AG20443 (cell line): ENCODE data around the gene CD5L.

Experiments
- DNase-seq: peaks from one replicate; pipeline ENCODE4 v3.0.0; 2012; ENCODE audit warnings: low spot score, mixed read lengths

The CD5L gene

DNA sequence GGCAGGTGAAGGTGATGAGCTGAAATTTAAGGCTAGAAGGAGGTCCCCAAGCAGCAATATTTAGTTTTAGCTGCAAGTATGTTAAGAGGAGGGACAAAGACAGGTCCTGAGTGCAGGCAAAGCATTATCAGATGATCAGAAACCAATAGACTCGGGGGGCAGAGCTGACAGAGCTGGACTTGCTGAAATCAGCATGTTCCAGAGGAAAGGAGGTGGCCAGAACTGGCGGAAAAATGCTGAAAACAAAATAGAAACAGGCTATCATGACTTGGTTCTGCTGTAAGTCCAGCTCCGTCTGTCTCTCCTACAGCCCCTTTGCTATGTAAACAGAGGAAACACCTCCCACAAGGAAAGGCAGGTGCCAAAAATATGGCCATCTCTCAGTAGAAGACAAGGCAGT is at the start of gene CD5L:
CD5L (minus strand) TSS at position 101 of the 400 bp plus-strand sequence. CDS start 107 bp downstream, outside the sequence.
- no peak for DNase-seq

DNA sequence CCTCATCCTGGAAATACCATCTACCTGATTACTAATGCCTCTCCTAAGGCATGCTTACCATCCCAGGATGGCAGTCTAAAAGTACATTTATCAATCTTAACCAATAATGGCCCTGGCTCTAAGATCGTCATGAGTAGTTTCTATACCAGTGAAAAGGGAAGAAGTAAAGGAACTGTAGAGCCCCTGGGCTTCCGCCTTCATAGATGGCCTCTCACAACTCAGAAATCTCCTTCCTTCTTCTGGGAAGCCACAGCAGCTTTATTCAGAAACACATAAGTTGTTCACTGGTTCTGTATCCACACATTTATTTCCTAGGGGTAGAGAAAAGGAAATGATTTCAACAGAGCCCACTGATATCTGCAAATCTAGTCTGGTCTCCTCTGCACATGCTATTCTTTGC is 41.0 kb upstream of the CD5L start:
- DNase-seq = no peak

DNA sequence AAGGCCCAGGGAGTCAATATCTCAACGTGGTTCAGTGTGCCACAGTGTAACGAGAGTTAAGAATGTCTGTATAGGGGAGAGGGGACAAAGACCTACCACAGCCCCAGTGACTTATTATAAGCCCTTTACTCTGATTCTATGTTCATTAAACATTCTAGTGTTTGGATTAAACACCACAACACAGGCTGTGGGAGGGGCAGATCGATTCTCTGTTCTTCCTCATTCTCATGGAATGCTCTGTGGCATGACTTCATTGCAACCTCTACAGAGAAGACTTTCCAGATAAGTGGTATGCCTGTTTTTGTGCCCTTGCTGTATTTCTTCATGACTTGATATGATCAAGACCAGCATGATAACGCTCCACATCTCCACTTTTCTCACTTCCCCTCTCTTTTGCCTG is 39.0 kb upstream of the CD5L start:
- DNase-seq = no peak

DNA sequence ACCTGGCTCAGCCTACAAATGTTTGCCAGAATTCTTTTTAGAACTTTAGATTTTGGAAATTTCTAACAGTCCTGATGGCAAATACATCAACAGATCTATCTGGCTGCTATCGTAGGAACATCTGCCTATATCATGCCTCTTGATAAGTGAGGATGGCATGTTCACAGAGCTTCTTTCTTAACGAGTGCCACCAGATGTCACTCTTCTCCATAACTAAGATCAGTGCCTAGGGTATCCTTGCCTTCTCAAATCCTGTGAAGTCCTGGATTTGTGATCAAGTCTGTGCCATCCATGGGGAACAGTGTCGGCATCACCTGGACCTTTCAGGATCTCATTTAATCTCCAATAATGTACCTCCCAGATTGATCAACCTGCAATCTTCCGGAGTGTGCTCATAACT is 36.5 kb upstream of the CD5L start:
- peak; percentile 37 for DNase-seq

DNA sequence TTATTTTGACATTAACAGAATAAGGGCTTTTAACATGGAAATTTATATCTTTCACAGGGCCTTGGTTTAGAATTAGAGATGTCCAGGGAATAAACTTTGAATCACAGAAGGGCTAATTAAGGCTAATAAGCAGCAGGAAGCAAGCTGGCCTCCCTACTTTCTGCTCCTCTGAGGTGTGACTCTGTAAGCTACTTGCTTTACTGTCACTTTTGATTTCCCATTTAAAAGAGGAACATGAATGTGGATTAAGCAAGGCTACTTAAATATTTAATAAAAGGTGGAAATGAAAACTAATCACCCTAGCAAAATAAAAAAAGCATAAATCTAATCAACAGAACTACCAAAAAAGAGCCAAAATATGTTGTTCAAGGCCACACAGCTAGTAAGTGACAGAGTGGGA is 28.9 kb upstream of the CD5L start:
- DNase-seq = no peak

DNA sequence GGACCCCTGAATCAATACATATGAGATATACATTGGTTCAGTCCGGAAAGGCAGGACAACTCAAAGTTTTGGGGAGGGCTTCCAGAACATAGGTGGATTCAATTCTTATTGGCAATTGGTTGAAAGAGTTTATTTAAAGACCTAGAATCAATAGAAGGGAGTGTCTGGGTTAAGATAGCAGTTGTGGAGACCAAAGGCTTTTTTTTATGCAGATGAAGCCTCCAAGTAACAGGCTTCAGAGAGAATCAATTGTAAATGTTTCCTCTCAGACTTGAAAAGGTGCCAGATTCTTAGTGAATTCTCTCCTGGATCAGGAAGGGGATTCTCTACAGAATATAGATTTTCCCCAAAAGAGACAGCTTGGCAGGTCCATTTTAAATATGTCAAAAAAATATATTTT is 27.0 kb upstream of the CD5L start:
- DNase-seq = no peak

DNA sequence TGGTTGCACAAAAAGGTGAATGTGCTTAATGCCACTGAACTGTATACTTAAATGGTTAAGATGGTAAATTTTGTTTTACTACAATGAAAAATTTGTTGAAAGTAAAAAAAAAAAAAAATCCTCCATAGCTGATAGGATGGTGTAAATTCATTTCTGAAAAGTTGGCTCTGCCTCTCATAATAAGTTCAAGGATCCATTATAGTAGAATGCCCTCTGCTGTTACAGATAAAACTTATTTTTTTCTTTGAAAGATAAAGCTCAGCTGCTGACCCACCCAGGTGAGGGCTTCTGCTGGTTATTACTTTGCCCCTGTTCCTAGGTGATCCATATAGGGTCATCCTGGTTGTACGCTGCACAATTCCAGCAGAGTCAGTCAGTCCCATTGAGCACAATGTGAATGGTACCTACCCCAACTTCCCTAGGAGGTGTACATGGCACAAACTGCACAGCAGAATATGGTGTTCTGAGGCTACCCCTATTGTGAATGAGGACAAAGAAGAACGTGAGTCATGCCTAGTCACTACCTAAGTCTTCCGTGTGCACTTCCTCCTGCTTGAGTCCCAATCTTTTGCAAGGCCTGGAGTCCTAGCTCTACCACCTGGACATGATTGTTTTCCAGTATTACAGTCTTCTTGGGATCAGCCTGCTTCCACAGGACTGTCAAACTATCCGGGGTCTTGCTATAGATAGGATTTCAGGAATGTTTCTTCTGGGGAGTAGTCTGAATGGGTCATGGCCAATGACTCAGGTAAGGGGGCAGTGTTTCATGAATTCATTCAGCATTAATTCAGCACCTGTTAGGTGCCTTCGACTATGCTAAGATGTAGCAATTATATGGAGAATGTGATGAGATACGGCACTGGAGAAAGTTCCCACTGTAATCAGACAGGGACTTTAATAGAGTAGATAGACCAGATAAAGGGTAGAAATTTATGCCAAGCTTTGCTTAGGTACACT is 20.8 kb upstream of the CD5L start:
- DNase-seq = no peak

DNA sequence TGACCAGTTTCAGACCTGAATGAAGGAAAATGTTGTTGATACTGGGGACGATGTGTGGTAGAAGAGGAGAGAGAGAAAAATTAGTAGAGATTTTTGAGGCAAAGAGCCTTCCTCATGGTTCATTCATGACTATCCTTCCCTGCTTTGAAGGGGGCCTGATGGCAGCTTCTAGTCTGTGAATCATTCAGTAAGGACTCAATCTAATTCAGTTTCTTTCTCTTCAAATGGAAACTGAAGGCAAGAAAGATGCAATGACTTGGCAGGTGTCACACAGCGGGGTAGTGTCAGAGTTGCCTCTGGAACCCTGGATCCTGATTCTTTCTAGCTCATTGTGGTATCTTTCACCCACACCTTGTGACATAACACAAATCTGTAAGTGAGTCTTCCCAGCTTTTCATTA is 14.9 kb upstream of the CD5L start:
- DNase-seq = no peak

DNA sequence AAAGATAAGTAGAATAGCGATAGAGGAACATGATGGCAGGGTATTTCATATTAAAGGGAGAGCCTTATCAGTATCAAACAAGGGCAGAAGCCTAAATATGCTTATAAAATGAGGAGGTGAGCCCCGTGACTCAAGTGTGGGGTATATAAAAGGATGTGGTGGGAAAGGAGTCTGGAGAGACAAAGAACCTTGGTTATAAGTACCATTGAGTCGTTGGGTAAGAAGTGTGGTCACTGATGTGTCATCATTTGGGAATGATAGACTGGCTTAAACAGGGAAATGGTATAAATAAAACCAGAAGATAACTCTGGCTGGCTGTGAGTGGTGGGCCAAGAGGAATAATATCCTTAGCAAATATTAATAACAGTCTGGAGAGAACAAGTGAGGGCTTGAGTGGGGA is 10.9 kb upstream of the CD5L start:
- DNase-seq = no peak

DNA sequence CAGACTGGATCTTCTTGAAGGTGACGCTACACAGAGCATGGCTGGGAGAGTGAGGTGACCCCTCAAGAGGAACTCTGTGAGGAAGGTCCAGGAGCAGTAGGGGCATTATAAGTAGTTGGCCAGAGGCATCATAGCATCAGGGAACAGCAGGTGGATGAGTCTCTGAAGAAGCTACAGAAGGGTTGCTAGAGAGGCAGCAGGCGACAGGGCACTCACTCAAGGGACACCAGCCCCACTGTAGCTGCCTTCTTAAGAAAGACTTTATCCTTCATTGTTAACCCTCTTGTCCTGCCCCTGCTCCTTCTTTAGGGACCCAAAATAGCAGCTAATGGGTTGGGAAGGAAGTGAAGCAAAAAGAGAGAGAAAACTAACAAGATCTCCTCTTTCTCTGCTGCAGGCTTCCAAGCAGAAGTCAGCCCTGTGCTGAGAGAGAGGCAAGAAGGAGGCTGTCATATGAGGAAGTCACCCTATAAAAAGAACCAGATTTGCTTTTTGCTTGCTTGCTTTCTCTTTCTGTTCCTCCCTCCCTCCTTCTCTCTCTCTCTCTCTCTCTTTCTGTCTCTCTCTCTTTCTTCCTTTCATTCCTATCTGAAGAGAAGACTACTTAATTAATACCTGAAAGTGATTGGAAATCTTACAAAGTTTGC is 7.7 kb upstream of the CD5L start:
- no peak for DNase-seq

DNA sequence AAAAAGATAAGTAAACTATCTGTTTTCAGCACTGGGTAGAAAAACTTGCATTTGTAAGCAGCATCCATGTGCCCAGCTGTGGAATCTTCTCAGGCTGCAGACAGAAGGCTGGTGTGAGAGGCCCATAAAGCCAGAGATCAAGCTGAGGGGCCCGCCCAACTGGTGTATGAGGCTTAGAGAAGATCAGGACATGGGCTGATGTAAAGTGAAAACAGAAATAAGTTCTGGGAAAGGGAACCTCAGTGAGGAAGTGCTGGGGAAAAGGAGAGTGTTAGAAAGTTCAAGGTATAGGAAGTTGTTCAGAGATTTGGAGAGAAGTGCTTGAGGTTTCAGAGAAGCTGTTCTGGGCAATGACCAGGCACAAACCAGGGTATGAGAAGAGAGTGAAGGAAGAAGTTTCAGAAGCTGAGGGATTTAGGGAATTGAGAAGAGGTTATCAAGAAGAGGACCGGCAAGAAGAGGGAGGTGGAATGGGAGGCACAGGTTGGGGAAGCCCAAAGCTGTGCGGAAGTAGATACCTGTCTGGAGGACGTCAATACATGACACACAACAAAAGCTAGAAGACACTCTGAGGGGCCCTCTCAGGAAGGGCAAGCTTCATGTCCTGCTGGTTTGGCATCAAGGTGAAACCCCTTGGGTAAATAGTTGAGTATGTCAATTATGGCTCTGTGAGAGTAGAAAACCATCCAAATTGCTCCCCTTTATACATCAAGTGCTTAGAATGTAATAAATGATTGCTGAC is 2.7 kb upstream of the CD5L start:
- DNase-seq = no peak

DNA sequence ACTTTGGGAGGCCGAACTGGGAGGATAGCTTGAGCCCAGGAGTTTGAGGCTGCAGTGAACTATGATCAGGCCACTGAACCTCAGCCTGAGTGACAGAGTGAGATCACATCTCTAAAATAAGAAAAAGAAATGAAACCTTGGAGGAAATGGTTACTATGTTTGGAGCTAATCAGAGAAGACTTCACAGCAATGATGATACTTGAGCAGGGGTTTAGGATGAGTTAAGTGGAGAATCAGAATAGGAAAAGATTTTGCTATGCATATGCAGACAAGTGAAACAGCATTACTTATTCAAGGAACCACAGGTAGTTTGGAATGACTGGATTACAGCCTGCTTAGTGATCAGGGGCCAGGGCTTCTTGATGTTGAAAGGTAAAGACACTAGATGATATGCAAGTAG is 1.3 kb upstream of the CD5L start:
- no peak for DNase-seq

DNA sequence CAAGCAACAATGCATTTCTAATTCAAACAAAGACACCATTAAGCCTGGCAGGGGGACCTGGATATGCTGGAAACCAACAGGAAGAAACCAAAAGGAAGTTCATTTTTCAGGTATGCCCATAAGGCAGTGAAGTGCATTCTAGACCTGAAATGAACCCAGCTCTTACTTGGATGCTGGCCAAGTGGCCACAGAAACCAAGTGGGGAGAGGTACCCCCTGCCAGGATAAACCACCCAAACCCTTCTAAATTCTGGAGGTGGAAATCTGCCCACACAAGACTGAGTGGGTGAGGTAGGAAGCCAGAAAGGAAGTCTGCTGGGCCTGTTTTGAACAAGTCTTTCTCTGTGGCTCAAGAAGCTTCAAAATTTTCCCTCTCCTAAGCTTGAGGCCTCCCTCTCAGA is 2.6 kb downstream of the CD5L start:
- no peak for DNase-seq

DNA sequence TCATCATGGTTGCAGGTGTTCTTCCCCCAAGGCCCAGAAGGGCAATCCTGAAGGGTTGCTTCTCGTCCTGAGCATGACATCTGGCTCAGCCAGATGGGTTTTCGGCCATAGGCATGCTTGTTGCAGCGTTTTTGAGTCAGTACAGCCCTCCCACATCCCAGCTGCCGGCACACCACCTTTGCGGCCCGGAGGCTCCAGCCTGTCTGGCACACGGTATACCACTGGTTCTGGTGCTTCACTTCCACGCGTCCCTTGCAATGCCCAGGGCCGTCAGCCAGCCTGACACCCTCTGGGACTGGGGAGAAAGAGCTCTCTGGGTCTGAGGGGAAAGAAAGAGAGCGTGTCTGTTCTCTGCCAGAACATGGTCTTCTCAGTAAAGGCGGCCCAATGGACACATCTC is 7.2 kb downstream of the CD5L start:
- DNase-seq = no peak

DNA sequence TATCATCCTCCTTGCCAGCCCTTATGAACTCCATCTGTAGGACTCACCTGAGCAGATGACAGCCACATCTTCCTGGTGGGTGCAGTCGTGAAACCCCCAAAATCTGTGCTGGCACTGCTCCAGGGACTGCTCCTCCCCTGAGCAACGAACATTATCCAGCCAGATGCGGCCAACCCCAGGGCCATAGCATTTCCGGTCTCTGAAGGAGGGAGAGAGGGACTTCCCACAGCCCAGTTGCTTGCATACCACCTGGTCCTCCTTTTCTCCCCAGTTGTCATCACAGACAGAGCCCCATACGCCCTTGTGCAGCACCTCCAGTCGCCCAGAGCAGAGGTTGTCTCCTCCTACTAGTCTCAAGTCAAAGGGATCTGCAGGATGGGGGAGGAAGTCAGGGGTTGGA is 8.5 kb downstream of the CD5L start:
- DNase-seq = no peak

DNA sequence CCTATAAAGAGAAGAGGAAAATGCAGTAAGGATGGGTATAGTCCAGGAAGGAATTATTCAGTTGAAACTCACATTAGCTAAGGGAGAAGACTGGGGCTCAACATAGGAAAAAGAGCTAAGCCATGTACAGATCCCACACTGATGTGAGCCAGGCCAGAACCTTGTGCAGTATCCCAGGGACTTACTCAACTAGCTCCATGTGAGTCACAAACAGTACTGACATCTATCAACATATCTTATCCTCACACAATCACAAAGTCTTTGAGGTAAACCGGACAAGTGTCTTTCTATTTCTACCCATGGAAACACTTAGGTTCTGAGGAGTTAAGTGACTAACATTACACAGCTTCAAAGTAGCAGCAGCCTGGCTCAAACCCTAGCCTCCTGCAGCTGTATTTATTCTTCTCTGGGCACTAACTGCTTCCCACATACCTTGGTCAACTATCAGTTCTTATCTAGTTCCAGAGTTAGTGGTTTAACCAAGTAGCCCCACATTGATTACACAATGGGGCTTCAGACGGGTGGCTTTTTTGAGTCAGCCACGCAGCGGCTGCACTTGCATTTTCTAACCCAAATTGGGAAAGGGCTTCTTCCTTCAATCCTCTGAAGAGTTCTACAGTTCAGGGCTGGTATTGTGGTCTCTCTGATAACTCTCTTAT is 9.5 kb downstream of the CD5L start:
- no peak for DNase-seq

DNA sequence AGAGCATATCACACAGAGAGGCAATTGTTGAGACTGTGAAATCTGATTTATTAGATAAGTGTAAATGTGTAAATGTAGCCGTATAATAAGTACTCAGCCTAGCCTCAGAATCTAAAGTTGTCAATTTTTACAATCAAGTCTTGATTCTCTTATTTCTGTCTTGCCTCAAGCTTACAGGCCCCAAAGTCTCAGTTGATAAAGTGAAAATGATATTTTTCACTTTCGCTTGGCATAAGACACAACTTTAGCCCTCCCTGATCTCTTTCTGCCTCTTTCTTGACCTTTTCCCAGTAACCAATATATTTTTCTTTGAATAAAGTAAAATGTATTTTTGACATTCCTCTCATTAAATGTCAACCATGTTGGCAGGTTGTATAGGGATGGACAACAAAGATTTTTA is 10.7 kb downstream of the CD5L start:
- no peak for DNase-seq

DNA sequence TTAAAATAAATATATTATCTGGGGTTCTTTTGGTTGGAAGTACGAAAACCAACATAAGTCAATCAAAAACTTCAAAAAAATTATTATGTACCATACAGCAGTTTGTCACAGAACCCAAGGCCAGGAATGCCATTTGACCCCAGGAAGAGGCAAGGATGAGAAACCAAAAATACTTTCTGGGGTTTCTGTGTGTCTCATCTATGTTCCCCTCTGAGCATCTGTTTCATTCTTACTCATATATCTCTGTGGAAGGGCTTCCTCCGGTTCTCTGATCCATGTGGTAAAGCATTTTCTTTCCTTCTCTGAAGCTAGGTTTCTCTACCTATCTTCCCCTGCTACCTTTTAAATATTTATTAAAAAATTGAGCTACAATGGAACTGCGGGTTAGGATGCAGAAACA is 11.9 kb downstream of the CD5L start:
- DNase-seq = no peak

DNA sequence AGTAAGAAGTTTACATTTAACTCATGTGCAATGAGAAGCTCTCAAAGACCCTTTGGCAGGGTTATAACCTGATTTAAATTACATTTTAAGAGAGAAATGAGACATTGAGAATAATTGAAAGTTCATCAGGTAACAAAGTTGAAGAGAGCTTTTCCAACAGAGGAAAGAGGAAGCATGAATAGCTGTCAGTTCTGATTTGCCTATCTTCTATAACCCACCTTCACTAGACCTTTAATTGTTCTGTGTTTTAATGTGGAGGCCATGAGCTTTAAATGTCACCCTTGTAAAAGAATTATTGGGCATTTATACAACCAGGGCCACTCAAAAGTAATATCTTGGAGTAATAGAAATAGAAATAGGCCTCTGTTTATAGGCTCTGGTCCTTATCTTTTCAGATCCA is 12.4 kb downstream of the CD5L start:
- no peak for DNase-seq

DNA sequence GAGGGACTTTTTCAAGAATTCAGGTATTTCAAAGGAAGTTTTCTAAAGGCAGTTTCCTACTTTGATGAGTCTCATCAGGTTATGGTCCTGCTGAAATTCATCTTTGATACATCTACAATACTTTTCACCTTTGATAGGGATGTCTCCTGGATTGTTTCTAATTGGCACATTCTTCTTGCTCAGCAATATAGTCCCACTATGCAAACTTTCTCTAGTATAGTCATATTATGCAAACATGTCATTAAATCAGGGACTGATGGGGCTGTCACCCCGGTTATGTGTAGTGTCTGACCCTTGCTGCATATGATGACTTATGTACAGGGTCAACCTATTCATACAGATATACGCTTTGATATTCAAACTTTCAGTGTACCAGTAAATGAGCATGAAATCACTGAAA is 21.3 kb downstream of the CD5L start:
- DNase-seq = no peak

DNA sequence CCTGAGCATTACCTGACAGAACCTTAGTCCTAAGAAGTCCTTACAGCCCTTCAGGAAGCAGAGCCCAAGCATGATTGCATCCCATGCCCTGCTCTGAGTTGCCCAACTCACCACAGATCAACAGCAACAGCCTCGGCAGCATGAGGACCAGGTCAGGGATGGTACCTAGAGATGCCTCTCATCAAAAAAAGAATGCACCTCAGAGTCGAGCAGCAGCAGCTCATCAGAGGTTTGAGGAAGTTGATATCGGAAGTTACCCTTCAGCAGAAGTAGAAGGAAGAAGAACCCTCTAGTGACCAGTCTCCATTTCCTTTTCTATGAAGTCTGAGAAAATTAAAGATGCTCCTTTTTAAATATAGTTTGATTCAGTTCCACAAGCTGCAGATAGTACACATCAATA is 21.7 kb downstream of the CD5L start, which contains the start of gene FCRL1:
FCRL1 (minus strand) TSS at position 225 of the 400 bp plus-strand sequence; CDS start at position 142, 83 bp downstream.
- DNase-seq = no peak

DNA sequence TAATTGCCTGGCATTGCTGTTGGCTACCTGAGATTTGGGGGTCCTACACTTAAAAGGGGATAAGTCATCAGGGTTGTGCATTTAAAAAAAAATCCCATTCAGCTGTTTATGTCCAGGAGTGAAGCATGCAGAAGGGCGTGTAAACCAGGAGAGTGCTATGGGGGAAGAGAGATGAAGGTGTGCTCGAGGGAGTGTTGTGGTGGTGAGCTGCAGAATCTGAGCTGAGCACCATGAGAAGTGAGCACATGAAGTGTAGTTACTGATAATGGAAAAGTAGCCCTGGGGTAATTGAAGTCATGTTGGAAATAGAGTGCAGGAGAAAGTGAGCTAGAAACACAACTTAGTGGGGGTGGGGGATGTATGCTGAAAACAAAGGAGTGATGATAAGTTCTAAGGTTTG is 22.4 kb downstream of the CD5L start:
- DNase-seq = no peak
